NK-92 treated with Interleukin-12 subunit alpha and Interleukin-12 subunit beta, amount 100 ng/mL, for 24 hours (cell line): ENCODE results near the gene EIPR1.

Experiments
- DNase-seq: peaks from one replicate; lab custom pipeline; 2025; lab: John Stamatoyannopoulos, UW

The EIPR1 gene

DNA sequence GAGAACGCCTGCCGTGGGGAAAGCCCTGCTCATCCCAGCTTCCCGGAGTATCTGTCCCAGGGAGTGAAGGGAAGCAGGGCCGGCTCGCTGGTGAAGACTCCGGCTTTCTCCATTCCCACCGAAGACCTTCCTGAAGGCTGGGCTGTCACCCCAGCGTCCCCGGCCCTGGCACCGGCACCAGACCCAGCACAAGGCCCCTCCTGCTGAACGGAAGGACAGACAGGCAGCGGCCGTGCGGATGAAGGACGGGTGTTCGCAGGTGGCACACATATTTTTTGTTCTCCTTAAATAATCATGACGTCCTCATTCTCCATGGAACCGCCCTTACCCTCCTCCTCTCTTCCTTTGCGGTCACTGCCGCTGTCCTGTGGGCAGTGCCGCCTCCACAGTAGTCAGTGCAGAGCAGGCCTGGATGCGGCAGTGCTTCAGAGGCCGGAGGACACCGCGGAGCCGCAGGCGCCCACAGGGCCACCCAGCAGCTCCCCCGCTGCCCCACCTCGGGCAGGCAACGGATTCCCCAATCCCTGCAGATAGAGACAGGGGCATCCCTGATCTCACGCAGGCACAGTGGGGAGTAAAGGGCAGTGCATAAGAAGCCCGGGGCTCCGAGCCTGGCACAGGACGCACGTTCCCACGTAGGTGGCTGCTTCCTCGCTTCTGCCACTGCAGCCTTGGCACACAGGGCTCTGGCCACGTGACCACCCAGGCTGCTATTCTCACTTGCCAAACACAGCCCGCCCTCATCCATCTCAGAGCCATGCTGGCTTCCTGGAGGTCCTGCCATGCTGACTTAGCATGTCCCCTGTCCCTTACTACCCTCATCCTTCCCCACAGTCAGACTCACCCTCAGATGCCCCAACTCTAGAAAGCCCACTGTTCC is 229.7 kb downstream of the EIPR1 start:
- DNase-seq = no peak

DNA sequence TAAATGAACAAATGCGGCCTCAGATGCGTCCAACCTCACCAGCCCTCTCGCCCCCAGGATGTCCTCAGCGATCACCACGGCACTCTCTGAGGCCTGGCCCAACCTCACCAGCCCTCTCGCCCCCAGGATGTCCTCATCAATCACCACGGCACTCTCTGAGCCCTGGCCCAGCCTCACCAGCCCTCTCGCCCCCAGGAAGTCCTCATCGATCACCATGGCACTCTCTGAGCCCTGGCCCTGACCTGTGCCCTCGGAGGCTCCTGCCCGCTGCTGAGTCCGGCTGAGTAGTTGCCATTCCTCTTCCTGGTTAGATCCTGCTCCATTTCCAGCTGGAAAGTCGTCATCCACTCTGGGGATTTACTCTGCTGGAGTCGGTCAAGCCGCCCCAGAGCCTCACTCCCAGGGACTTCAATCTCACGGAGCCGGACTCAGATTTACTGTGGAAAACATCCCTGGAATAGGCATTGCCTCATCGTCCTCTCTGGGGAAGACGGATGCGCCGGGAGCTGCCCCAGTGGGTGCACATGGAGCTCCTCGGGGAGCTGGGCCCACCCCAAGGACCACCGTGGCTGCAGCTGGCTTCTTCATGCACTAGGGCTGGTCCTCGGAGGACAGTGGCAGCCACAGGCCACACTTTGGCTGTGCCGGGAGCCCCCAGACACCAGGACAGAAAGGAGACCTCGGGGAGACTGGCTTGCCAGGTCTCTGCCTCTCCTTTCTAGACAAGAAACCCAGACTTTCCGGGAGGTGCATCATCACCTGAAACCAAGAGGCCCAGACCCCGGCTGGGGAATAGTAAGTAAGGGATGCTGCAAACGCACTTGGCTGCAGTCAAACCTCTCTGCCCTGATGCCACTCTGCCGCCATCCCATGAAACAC is 230.6 kb downstream of the EIPR1 start:
- DNase-seq = no peak

DNA sequence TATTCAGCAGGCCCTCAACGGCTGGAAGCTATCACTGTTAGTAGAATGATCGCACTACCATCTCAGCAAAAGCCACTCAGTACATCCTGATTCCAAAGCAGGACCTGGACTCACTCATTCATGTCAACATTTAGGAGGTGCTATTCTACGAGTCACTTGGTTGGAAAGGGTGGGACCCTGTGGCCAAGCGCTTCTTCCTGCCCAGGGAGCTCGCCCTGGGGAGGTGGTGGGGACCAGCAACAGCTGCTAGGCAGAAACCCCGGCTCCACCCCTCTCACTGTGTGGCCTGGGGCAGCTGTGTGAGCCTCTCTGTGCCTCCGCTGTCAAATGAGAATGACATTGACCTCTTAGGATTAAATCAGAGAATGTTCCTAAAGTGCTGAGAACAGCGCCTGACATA is 231.4 kb downstream of the EIPR1 start:
- no peak for DNase-seq

DNA sequence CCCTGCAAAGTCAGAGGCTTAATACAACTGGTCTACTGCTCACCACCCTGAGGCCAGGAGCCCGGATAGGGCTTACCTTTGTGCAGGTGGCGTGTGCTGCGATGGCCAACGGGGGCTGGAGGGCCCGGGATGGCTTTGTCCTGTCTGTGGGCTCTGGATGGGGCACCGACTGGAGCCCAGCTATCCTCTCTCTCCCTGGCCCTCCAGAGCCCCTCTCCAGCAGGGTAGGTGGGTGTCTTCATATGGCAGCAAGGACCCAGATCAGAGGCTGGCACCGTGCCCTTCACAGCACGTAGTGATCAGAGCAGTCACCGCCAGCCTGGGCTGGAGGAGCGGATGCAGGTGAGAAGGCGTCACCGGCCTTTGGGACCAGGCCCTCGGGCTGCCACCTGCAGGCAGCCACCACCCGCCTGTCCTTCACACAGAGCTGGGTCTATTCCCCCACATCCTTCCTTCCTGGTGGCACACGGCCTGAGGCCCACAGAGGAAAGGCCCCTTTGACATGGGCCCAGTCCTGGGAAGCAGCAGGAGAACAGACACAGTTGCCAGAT is 232.1 kb downstream of the EIPR1 start:
- no peak for DNase-seq

GRCh38 chr2:3144856-3145255 is 232.8 kb downstream of the EIPR1 start:
- DNase-seq = no peak

DNA sequence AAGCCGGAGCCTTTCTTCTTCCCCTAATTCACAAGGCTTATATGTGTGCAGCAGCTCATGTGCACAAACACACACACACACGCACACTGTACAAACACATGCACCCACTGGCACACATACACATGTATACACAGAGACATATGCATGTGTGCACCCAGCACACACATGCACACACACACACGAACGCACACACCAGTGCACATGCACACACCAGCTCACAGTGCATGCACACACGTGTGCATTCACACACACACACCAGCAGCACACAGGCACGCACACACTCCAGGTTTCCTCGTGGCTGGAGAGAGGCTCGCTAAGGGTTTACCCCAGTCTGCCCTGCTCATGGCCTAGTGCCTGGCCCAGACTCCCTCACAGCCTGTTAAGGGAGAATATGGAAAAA is 234.0 kb downstream of the EIPR1 start:
- DNase-seq = no peak

DNA sequence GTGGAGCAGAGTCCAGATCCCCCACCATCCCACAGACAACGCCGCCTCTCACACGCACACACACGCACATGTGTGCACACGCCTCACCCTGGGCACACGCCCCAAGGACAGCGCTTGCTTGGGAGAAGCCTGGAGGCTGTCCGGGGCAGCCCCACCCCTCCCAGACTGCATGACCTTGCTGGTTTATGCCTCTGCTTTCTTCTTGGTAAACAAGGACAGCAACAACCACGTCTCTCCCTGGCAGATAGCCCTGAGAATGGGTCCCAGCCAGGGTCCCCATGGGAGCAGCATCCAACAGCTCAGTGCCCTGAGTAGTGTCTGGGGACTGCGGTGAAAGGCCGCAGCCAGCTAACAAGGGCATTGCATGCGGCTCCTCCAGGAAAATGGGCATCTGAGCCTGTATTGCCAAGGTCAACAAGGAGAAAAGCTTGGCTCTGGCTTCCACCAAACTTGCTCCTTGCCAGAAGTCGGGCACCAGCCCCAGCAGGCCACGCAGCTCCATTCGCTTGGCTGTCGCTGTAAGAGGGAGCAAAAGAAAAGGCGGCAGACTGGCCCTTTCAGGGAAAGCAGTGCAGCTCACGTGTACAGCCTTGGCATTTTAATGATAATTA is 234.6 kb downstream of the EIPR1 start:
- no peak for DNase-seq

- no peak for DNase-seq
Measured at GRCh38 chr2:3142210-3142609, 235.4 kb downstream of the EIPR1 start.

GRCh38 chr2:3141696-3142095 is 235.9 kb downstream of the EIPR1 start:
- DNase-seq = no peak

- DNase-seq = no peak
Measured at GRCh38 chr2:3139906-3140305, 237.7 kb downstream of the EIPR1 start.
